ENCODE results near the gene LYSMD1.

LYSMD1 gene

GRCh38 chr1:151175041-151175741, 9.5 kb upstream of the LYSMD1 start:
- DNase-seq: no peak

- no peak for DNase-seq
Observed at GRCh38 chr1:151171190-151171589, 5.5 kb upstream of the LYSMD1 start.

GRCh38 chr1:151167116-151167515, 1.4 kb upstream of the LYSMD1 start:
- DNase-seq: no peak

- DNase-seq: peak; percentile 76
Observed at GRCh38 chr1:151166505-151166956, 829 bp upstream of the LYSMD1 start.

GRCh38 chr1:151165281-151165737, 393 bp downstream of the LYSMD1 start:
- no peak for DNase-seq

- DNase-seq: no peak
Observed at GRCh38 chr1:151164732-151165280, 896 bp downstream of the LYSMD1 start.

GRCh38 chr1:151159373-151159772, 6.3 kb downstream of the LYSMD1 start:
- DNase-seq: no peak

GRCh38 chr1:151158751-151159251, 6.9 kb downstream of the LYSMD1 start:
- no peak for DNase-seq

- no peak for DNase-seq
Observed at GRCh38 chr1:151158326-151158725, 7.4 kb downstream of the LYSMD1 start.

- peak; percentile 91 for DNase-seq
Observed at GRCh38 chr1:151157067-151157531, 8.6 kb downstream of the LYSMD1 start.

GRCh38 chr1:151156515-151156819, 9.2 kb downstream of the LYSMD1 start, which contains the start of gene TNFAIP8L2:
TNFAIP8L2 (plus strand) TSS chr1:151156649; CDS start chr1:151158698, 2,049 bp downstream.
- peak; percentile 90 for DNase-seq

- peak; percentile 59 for DNase-seq
Observed at GRCh38 chr1:151147665-151148064, 18.0 kb downstream of the LYSMD1 start.

- no peak for DNase-seq
Observed at GRCh38 chr1:151147132-151147503, 18.6 kb downstream of the LYSMD1 start.

GRCh38 chr1:151146412-151147131, 19.1 kb downstream of the LYSMD1 start, which contains the start of gene SEMA6C:
SEMA6C (minus strand) TSS chr1:151146631; CDS start chr1:151142621, 4,010 bp downstream.
- DNase-seq: peak; percentile 96

GRCh38 chr1:151146072-151146411, 19.7 kb downstream of the LYSMD1 start:
- DNase-seq: no peak

- no peak for DNase-seq
Observed at GRCh38 chr1:151145304-151146071, 20.2 kb downstream of the LYSMD1 start.

GRCh38 chr1:151144474-151145303, 21.0 kb downstream of the LYSMD1 start:
- DNase-seq: peak; percentile 34

GRCh38 chr1:151143986-151144385, 21.7 kb downstream of the LYSMD1 start:
- DNase-seq: no peak

GRCh38 chr1:151143057-151143435, 22.7 kb downstream of the LYSMD1 start:
- no peak for DNase-seq

GRCh38 chr1:151142411-151143056, 23.2 kb downstream of the LYSMD1 start:
- DNase-seq: no peak

GRCh38 chr1:151137789-151138188, 27.9 kb downstream of the LYSMD1 start:
- no peak for DNase-seq
